HEK293 (cell line): ENCODE measurements around the gene PRKCA.

ENCODE experiments used
- CTCF ChIA-PET: fragments of 350-600 bp; formaldehyde crosslinking; extraction: SDS; loops from one replicate; lab custom pipeline; 2021; ENCODE audit warnings: antibody characterized with exemption; lab: Yijun Ruan, JAX
- POLR2A ChIA-PET: fragments of 300-600 bp; formaldehyde crosslinking; extraction: SDS; loops from one replicate; lab custom pipeline; 2020; ENCODE audit warnings: antibody characterized with exemption, inconsistent platforms; lab: Yijun Ruan, JAX
- H3K27ac ChIP-seq: fragments of 200-500 bp; sonication (Bioruptor generic); 2 replicates; pipeline ENCODE4 v1.5.1; 2014; ENCODE audit warnings: low read depth, low read length, control low read depth, inconsistent platforms; ENCODE audit errors: extremely low read depth
- H3K36me3 ChIP-seq, 2 experiments: fragments of 200-500 bp in 1 of 2; sonication (Bioruptor generic) in 1 of 2; 1 replicate in 1 of 2; 2 replicates in 1 of 2; pipeline ENCODE4 v1.5.1; 2014 to 2017; ENCODE audit warnings: inconsistent platforms in 2 of 2, low read length in 2 of 2; ENCODE audit not compliant: control insufficient read depth in 2 of 2, insufficient read depth in 1 of 2
- H3K4me1 ChIP-seq: fragments of 200-500 bp; sonication (Bioruptor generic); 2 replicates; pipeline ENCODE4 v1.5.1; 2014; ENCODE audit warnings: mild to moderate bottlenecking, low read length, inconsistent platforms; ENCODE audit not compliant: control insufficient read depth, insufficient read depth
- H3K4me3 ChIP-seq: 2 replicates; pipeline ENCODE4 v1.5.1; 2011; ENCODE audit warnings: low read depth, mild to moderate bottlenecking, control low read depth, low read length, moderate library complexity
- H3K9me3 ChIP-seq: fragments of 200-500 bp; sonication (Bioruptor generic); 2 replicates; pipeline ENCODE4 v1.5.1; 2014; ENCODE audit warnings: low read depth, low read length, inconsistent platforms; ENCODE audit not compliant: control insufficient read depth, insufficient read depth
- IKZF3 ChIP-seq: fragments of 450-650 bp; IDR thresholded peaks from 2 replicates; pipeline ENCODE4 v1.5.0; 2018; ENCODE audit warnings: missing biosample characterization, mild to moderate bottlenecking, missing genetic modification characterization, moderate library complexity
- KLF8 ChIP-seq: fragments of 450-650 bp; formaldehyde crosslinking; IDR thresholded peaks from 2 replicates; pipeline ENCODE4 v1.5.1; 2016; ENCODE audit warnings: missing biosample characterization, missing genetic modification characterization
- KLF9 ChIP-seq: fragments of 450-650 bp; formaldehyde crosslinking; IDR thresholded peaks from 2 replicates; pipeline ENCODE4 v1.5.1; 2016; ENCODE audit warnings: missing biosample characterization, missing genetic modification characterization, low read depth
- MZF1 ChIP-seq: fragments of 450-650 bp; formaldehyde crosslinking; IDR thresholded peaks from 2 replicates; pipeline ENCODE4 v1.5.1; 2017; ENCODE audit warnings: missing biosample characterization, missing genetic modification characterization, borderline replicate concordance
- OSR2 ChIP-seq: fragments of 450-650 bp; formaldehyde crosslinking; IDR thresholded peaks from 2 replicates; pipeline ENCODE4 v1.5.1; 2016; ENCODE audit warnings: missing biosample characterization, missing genetic modification characterization
- TRIM28 ChIP-seq: IDR thresholded peaks from 2 replicates; pipeline ENCODE4 v1.6.1; 2011; ENCODE audit warnings: low read length, control low read depth, borderline replicate concordance
- ZNF132 ChIP-seq: fragments of 450-650 bp; formaldehyde crosslinking; IDR thresholded peaks from 2 replicates; pipeline ENCODE4 v1.5.1; 2017; ENCODE audit warnings: missing biosample characterization, missing genetic modification characterization, borderline replicate concordance
- ZNF184 ChIP-seq: fragments of 450-650 bp; IDR thresholded peaks from 2 replicates; pipeline ENCODE4 v1.5.1; 2018; ENCODE audit warnings: missing biosample characterization, mild to moderate bottlenecking, missing genetic modification characterization
- ZNF214 ChIP-seq: fragments of 450-650 bp; formaldehyde crosslinking; IDR thresholded peaks from 2 replicates; pipeline ENCODE4 v1.5.1; 2017; ENCODE audit warnings: missing biosample characterization, mild to moderate bottlenecking, missing genetic modification characterization, borderline replicate concordance
- ZNF335 ChIP-seq: fragments of 450-650 bp; formaldehyde crosslinking; conservative IDR thresholded peaks from 2 replicates; pipeline ENCODE4 v1.5.1; 2016; ENCODE audit warnings: missing biosample characterization, missing genetic modification characterization
- ZNF341 ChIP-seq: fragments of 450-650 bp; formaldehyde crosslinking; IDR thresholded peaks from 2 replicates; pipeline ENCODE4; 2016; ENCODE audit warnings: low read depth, missing biosample characterization, missing genetic modification characterization
- ZNF350 ChIP-seq: fragments of 450-650 bp; formaldehyde crosslinking; IDR thresholded peaks from 2 replicates; pipeline ENCODE4 v1.5.0; 2017; ENCODE audit warnings: missing biosample characterization, mild to moderate bottlenecking, missing genetic modification characterization
- ZNF366 ChIP-seq: fragments of 450-650 bp; formaldehyde crosslinking; conservative IDR thresholded peaks from 2 replicates; pipeline ENCODE4 v1.5.1; 2016; ENCODE audit warnings: missing biosample characterization, missing genetic modification characterization
- ZNF37A ChIP-seq: fragments of 450-650 bp; IDR thresholded peaks from 2 replicates; pipeline ENCODE4 v1.5.1; 2018; ENCODE audit warnings: missing biosample characterization, missing genetic modification characterization
- ZNF433 ChIP-seq: fragments of 450-650 bp; formaldehyde crosslinking; IDR thresholded peaks from 2 replicates; pipeline ENCODE4 v1.5.1; 2016; ENCODE audit warnings: missing biosample characterization, missing genetic modification characterization, low read depth
- ZNF600 ChIP-seq: fragments of 450-650 bp; formaldehyde crosslinking; IDR thresholded peaks from 2 replicates; pipeline ENCODE4 v1.5.1; 2016; ENCODE audit warnings: missing biosample characterization, missing genetic modification characterization
- ZNF621 ChIP-seq: fragments of 450-650 bp; formaldehyde crosslinking; IDR thresholded peaks from 2 replicates; pipeline ENCODE4 v1.5.1; 2017; ENCODE audit warnings: missing biosample characterization, missing genetic modification characterization
- ZNF664 ChIP-seq: fragments of 450-650 bp; formaldehyde crosslinking; IDR thresholded peaks from 2 replicates; pipeline ENCODE4 v1.5.1; 2016; ENCODE audit warnings: missing biosample characterization, missing genetic modification characterization
- ZNF76 ChIP-seq: fragments of 450-650 bp; formaldehyde crosslinking; IDR thresholded peaks from 2 replicates; pipeline ENCODE4; 2016; ENCODE audit warnings: low read depth, missing biosample characterization, missing genetic modification characterization, borderline replicate concordance
- ZSCAN16 ChIP-seq: fragments of 450-650 bp; formaldehyde crosslinking; IDR thresholded peaks from 2 replicates; pipeline ENCODE4 v1.5.1; 2016; ENCODE audit warnings: missing biosample characterization, missing genetic modification characterization
- TF ChIP-seq, protein P1 (sequence below): sonication (generic); formaldehyde crosslinking; IDR thresholded peaks from 2 replicates; pipeline ENCODE4 v1.8.1; 2022; ENCODE audit warnings: mild to moderate bottlenecking, moderate library complexity, missing genetic modification reagents
- TF ChIP-seq, protein P2 (sequence below): fragments of 450-650 bp; formaldehyde crosslinking; IDR thresholded peaks from 2 replicates; pipeline ENCODE4 v1.5.1; 2016; ENCODE audit warnings: missing biosample characterization, missing genetic modification characterization
- TF ChIP-seq, protein P3 (sequence below): fragments of 450-650 bp; IDR thresholded peaks from 2 replicates; pipeline ENCODE4 v1.5.1; 2018; ENCODE audit warnings: missing biosample characterization, missing genetic modification characterization
- TF ChIP-seq, protein P4 (sequence below): fragments of 450-650 bp; formaldehyde crosslinking; IDR thresholded peaks from 2 replicates; pipeline ENCODE4 v1.5.1; 2016; ENCODE audit warnings: missing biosample characterization, missing genetic modification characterization
- TF ChIP-seq, protein P5 (sequence below): fragments of 450-650 bp; formaldehyde crosslinking; IDR thresholded peaks from 2 replicates; pipeline ENCODE4 v1.5.1; 2016; ENCODE audit warnings: missing biosample characterization, missing genetic modification characterization
- TF ChIP-seq, protein P6 (sequence below): fragments of 450-650 bp; formaldehyde crosslinking; IDR thresholded peaks from 2 replicates; pipeline ENCODE4 v1.5.1; 2017; ENCODE audit warnings: missing biosample characterization, missing genetic modification characterization
- TF ChIP-seq, protein P7 (sequence below): fragments of 450-650 bp; formaldehyde crosslinking; IDR thresholded peaks from 2 replicates; pipeline ENCODE4 v1.5.1; 2017; ENCODE audit warnings: missing biosample characterization, missing genetic modification characterization

Gene PRKCA

DNA sequence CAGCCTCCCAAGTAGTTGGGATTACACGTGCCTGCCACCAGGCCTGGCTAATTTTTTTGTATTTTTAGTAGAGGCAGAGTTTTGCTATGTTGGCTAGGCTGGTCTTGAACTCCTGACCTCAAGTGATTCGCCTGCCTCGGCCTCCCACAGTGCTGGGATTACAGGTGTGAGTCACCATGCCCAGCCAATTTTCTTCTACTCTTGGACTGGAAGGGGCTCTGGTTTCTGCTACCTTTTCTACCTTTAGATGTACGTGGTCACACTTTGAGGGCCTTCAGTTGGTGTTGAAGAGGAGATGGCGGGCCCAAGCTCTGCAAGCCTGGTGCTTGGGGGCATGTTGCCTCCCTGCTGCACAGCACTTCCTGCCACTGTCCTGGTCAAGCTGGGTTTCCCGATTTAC is 173.6 kb downstream of the PRKCA start:
- ChIA-PET POLR2A (no interaction called here), CTCF (no interaction called here)
- peaks cover 5% of the 10 kb centered on the region for H3K4me1 ChIP-seq

DNA sequence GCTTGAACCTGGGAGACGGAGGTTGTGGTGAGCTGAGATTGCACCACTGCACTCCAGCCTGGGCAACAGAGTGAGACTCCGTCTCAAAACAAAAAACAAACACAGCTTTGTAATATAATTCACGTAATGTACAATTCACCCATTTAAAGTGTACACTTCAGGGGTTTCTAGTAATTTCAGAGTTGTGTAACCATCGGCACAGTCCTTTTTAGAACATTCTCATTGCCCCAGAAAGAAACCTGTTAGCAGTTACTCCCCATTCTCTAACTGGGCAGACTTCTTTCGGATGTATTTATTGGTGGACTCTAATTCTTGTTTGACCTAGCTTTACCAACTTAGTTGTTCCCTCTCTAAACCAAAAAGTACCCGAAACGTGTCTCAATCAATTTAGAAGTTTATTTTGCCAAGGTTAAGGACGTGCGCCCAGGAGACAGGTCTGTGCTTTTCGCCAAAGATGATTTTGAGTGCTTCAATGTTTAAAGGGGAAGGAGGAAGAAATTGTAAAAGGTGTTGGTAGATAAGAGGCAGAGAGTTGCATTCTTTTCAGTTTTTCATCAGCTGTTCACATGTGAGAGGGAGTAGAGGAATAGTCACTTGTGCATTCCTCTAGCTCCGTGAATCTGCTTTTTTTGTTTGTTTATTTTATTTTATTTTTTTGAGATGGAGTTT is 175.3 kb downstream of the PRKCA start:
- no peak overlapping the region for H3K4me3 ChIP-seq
- ChIA-PET POLR2A (no interaction called here), CTCF (interaction anchor here (0.6 kb wide), 1 partner anchor 44 kb away, joined by 3 read pairs; no protein-coding TSS in a partner anchor)
- no peaks in the 10 kb centered on the region for H3K36me3 ChIP-seq
- peaks cover 5% of the 10 kb centered on the region for H3K4me1 ChIP-seq
- H3K9me3 ChIP-seq: no peaks in the 10 kb centered on the region; the same call in 1 of the 2 replicates
- no peak overlapping the region for H3K27ac ChIP-seq
- TF ChIP-seq, protein P1, sequence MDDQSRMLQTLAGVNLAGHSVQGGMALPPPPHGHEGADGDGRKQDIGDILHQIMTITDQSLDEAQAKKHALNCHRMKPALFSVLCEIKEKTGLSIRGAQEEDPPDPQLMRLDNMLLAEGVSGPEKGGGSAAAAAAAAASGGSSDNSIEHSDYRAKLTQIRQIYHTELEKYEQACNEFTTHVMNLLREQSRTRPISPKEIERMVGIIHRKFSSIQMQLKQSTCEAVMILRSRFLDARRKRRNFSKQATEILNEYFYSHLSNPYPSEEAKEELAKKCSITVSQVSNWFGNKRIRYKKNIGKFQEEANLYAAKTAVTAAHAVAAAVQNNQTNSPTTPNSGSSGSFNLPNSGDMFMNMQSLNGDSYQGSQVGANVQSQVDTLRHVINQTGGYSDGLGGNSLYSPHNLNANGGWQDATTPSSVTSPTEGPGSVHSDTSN (CRISPR knock-in tag): no peak
- TF ChIP-seq, protein P2, sequence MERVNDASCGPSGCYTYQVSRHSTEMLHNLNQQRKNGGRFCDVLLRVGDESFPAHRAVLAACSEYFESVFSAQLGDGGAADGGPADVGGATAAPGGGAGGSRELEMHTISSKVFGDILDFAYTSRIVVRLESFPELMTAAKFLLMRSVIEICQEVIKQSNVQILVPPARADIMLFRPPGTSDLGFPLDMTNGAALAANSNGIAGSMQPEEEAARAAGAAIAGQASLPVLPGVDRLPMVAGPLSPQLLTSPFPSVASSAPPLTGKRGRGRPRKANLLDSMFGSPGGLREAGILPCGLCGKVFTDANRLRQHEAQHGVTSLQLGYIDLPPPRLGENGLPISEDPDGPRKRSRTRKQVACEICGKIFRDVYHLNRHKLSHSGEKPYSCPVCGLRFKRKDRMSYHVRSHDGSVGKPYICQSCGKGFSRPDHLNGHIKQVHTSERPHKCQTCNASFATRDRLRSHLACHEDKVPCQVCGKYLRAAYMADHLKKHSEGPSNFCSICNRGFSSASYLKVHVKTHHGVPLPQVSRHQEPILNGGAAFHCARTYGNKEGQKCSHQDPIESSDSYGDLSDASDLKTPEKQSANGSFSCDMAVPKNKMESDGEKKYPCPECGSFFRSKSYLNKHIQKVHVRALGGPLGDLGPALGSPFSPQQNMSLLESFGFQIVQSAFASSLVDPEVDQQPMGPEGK: no peak
- TF ChIP-seq, protein P3, sequence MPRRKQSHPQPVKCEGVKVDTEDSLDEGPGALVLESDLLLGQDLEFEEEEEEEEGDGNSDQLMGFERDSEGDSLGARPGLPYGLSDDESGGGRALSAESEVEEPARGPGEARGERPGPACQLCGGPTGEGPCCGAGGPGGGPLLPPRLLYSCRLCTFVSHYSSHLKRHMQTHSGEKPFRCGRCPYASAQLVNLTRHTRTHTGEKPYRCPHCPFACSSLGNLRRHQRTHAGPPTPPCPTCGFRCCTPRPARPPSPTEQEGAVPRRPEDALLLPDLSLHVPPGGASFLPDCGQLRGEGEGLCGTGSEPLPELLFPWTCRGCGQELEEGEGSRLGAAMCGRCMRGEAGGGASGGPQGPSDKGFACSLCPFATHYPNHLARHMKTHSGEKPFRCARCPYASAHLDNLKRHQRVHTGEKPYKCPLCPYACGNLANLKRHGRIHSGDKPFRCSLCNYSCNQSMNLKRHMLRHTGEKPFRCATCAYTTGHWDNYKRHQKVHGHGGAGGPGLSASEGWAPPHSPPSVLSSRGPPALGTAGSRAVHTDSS (tag by site-specific recombination): no peak
- TF ChIP-seq TRIM28 (no peak), ZNF184 (tag by site-specific recombination) (no peak), MZF1 (tag by site-specific recombination) (no peak), ZNF37A (tag by site-specific recombination) (no peak), ZNF214 (no peak)

More for the DNA sequence above, 173.6 kb downstream of the PRKCA start:
- TF ChIP-seq KLF9 (tag by site-specific recombination): no peak
- TF ChIP-seq, protein P3 (tag by site-specific recombination): no peak
- no peak for TF ChIP-seq ZNF350
- TF ChIP-seq, protein P4, sequence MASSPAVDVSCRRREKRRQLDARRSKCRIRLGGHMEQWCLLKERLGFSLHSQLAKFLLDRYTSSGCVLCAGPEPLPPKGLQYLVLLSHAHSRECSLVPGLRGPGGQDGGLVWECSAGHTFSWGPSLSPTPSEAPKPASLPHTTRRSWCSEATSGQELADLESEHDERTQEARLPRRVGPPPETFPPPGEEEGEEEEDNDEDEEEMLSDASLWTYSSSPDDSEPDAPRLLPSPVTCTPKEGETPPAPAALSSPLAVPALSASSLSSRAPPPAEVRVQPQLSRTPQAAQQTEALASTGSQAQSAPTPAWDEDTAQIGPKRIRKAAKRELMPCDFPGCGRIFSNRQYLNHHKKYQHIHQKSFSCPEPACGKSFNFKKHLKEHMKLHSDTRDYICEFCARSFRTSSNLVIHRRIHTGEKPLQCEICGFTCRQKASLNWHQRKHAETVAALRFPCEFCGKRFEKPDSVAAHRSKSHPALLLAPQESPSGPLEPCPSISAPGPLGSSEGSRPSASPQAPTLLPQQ (tag by site-specific recombination): no peak
- TF ChIP-seq, protein P5, sequence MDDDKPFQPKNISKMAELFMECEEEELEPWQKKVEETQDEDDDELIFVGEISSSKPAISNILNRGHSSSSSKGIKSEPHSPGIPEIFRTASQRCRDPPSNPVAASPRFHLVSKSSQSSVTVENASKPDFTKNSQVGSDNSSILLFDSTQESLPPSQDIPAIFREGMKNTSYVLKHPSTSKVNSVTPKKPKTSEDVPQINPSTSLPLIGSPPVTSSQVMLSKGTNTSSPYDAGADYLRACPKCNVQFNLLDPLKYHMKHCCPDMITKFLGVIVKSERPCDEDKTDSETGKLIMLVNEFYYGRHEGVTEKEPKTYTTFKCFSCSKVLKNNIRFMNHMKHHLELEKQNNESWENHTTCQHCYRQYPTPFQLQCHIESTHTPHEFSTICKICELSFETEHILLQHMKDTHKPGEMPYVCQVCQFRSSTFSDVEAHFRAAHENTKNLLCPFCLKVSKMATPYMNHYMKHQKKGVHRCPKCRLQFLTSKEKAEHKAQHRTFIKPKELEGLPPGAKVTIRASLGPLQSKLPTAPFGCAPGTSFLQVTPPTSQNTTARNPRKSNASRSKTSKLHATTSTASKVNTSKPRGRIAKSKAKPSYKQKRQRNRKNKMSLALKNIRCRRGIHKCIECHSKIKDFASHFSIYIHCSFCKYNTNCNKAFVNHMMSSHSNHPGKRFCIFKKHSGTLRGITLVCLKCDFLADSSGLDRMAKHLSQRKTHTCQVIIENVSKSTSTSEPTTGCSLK (tag by site-specific recombination): no peak
- TF ChIP-seq ZNF366: no peak
- TF ChIP-seq ZNF341: no peak
- TF ChIP-seq IKZF3: no peak
- no peak for TF ChIP-seq ZNF621 (tag by site-specific recombination)
- TF ChIP-seq, protein P6, sequence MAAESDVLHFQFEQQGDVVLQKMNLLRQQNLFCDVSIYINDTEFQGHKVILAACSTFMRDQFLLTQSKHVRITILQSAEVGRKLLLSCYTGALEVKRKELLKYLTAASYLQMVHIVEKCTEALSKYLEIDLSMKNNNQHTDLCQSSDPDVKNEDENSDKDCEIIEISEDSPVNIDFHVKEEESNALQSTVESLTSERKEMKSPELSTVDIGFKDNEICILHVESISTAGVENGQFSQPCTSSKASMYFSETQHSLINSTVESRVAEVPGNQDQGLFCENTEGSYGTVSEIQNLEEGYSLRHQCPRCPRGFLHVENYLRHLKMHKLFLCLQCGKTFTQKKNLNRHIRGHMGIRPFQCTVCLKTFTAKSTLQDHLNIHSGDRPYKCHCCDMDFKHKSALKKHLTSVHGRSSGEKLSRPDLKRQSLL (tag by site-specific recombination): no peak
- TF ChIP-seq ZNF132 (tag by site-specific recombination): no peak
- no peak for TF ChIP-seq OSR2
- no peak for TF ChIP-seq ZNF664 (tag by site-specific recombination)
- no peak for TF ChIP-seq ZNF335 (tag by site-specific recombination)
- TF ChIP-seq KLF8: no peak
- no peak for TF ChIP-seq ZSCAN16
- no peak for TF ChIP-seq ZNF433 (tag by site-specific recombination)
- no peak for TF ChIP-seq ZNF600 (tag by site-specific recombination)
- TF ChIP-seq ZNF76 (tag by site-specific recombination): no peak
- TF ChIP-seq, protein P7, sequence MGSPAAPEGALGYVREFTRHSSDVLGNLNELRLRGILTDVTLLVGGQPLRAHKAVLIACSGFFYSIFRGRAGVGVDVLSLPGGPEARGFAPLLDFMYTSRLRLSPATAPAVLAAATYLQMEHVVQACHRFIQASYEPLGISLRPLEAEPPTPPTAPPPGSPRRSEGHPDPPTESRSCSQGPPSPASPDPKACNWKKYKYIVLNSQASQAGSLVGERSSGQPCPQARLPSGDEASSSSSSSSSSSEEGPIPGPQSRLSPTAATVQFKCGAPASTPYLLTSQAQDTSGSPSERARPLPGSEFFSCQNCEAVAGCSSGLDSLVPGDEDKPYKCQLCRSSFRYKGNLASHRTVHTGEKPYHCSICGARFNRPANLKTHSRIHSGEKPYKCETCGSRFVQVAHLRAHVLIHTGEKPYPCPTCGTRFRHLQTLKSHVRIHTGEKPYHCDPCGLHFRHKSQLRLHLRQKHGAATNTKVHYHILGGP: no peak
- Histone ChIP-seq H3K4me3 (no peak overlapping the region), H3K9me3 (no peaks in the 10 kb centered on the region; the same call in 1 of the 2 replicates), H3K27ac (no peak overlapping the region), H3K36me3 (no peaks in the 10 kb centered on the region)
